ENCODE results near the gene DUSP3. TPM values are rescaled to one million over a fixed set of nuclear protein-coding genes. Genes with fewer than 3 reads are reported as not detected.
A peak's percentile ranks its signal among the peaks of the same experiment; 100 is the strongest.

The DUSP3 gene
- total and polyA plus RNA-seq, 7 donors = 90.1 to 253 (median 208) TPM

DNA sequence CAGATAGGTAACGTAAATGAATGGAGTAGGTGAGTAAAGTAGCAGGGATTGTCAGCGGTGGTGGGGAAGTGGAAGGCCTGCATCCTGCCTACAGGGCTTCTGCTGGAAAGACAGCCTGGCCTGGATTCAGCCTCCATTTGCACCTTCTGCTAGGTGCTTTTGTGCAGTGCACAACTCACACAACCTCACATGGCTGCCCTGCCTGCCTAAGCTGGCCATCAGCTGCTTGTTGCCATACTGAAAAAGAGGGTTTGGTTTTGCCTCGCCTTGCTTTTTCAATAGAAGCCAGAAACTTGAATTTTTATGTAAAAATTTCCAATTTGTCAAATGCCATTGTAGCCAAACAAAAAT is 56.5 kb downstream of the DUSP3 start:
- Histone ChIP-seq H3K36me3 (ENCODE audit: insufficient read depth in 1 of 2, low read depth in 1 of 2) (no peaks in the 10 kb centered on the region), H3K4me1 (peaks cover 6% of the 10 kb centered on the region), H3K27ac (no peak overlapping the region), H3K9me3 (no peaks in the 10 kb centered on the region), H3K27me3 (ENCODE audit: insufficient read depth in 3 of 3, low read length in 2 of 3) (peaks cover 0 to 8% (median 0%) of the 10 kb centered on the region in 3 donors), H3K4me3 (no peak overlapping the region)
- no peak for ATAC-seq
- DNase-seq = no peak
- WGBS, 3 donors = 96 to 99% (median 96%) methylated on average over 3 of the region's 3 CpGs
- intact Hi-C loops (cut with DNase I) = no loop called here
- TF ChIP-seq, protein P1, sequence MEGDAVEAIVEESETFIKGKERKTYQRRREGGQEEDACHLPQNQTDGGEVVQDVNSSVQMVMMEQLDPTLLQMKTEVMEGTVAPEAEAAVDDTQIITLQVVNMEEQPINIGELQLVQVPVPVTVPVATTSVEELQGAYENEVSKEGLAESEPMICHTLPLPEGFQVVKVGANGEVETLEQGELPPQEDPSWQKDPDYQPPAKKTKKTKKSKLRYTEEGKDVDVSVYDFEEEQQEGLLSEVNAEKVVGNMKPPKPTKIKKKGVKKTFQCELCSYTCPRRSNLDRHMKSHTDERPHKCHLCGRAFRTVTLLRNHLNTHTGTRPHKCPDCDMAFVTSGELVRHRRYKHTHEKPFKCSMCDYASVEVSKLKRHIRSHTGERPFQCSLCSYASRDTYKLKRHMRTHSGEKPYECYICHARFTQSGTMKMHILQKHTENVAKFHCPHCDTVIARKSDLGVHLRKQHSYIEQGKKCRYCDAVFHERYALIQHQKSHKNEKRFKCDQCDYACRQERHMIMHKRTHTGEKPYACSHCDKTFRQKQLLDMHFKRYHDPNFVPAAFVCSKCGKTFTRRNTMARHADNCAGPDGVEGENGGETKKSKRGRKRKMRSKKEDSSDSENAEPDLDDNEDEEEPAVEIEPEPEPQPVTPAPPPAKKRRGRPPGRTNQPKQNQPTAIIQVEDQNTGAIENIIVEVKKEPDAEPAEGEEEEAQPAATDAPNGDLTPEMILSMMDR (IDR thresholded peaks at IDR 0.05) = no peak

DNA sequence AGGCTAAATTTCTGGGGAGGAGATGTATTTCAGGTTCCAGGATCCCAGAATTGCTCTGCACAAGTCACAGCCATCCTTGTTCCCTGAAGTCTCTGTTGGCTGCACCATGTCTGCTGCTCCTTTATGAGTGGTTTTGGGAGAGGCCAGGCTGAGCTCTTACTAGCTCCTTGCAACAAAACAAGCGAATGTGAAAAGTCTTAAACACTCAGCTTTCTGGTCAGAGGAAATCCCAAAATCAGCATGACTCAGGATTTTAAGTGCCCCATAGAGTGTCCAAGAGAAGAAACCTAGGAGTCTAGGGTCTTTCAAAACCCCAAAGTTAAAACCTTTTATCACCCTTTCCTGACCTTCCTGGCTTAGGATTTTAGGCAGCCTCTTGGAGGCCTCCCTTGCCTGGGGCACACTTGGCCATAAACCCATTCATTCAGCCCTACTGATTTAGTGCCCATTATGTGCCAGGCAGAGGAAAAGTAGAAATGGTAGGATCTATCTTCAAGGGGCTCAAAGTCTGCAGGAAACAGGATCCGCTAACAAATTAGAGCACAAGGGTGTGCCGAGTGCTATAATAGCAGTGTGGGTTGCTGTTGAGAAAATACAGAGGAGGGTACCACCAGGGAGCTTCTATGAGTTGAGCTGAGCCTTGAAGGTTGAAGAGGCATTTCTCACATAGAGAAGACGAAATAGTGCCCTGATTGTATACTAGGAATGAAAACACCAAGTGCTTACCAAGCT is 57.1 kb downstream of the DUSP3 start:
- intact Hi-C loops (cut with DNase I) = no loop called here
- H3K4me1 ChIP-seq = peaks cover 6% of the 10 kb centered on the region
- ATAC-seq = no peak
- H3K4me3 ChIP-seq = no peak overlapping the region
- DNase-seq = no peak
- no peaks in the 10 kb centered on the region for H3K9me3 ChIP-seq
- H3K27ac ChIP-seq = no peak overlapping the region
- TF ChIP-seq, protein P1 (IDR thresholded peaks at IDR 0.05) = no peak
- WGBS, 3 donors = 94 to 95% (median 94%) methylated on average over 4 of the region's 4 CpGs
- H3K27me3 ChIP-seq (ENCODE audit: insufficient read depth in 3 of 3, low read length in 2 of 3) = peaks cover 0 to 8% (median 0%) of the 10 kb centered on the region in 3 donors
- no peaks in the 10 kb centered on the region for H3K36me3 ChIP-seq (ENCODE audit: insufficient read depth in 1 of 2, low read depth in 1 of 2)

DNA sequence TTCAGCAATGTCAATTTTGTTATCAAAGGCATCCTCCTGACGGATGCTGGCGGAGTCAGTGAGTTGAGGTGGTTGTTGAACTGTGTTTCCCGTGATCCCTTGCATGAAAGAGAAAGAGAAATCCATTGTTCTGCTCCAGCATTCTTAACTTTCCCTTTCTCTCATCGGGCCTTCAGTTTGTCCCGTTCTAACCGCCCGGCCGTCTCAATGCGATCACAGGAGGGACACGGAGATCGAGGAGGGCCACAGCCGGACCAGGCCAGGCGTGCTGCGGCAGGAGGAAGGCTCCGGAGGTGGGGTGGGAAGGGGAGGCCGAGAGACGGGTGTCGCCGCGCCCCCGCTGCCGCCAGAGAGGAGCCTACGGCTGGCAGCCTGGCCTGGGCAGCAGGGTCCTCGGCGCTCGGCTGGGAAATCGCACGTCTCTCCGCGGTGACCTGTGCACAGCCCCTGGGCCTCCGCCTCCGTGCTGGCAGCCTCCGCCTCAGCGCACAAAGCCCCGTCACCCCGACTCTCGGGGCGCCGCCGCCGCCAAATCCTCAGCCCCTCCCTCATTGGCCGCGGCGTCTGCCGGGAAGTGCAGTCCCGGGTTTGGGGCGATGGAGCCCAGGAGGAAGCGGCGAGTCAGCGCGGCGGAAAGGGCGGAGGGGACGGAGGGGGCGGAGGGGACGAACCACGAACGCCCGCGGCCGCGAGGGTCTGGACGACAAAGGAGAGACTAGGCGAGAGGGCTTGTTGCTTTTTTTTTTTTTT is 58.3 kb downstream of the DUSP3 start:
- Histone ChIP-seq H3K9me3 (no peaks in the 10 kb centered on the region), H3K4me1 (peaks cover 6% of the 10 kb centered on the region), H3K4me3 (peak overlapping the region; percentile 78), H3K27ac (peak overlapping the region; percentile 77), H3K27me3 (ENCODE audit: insufficient read depth in 3 of 3, low read length in 2 of 3) (peaks cover 0 to 16% (median 0%) of the 10 kb centered on the region in 3 donors), H3K36me3 (ENCODE audit: insufficient read depth in 1 of 2, low read depth in 1 of 2) (no peaks in the 10 kb centered on the region)
- peak; percentile 83 to 84 for DNase-seq
- 1 to 2% (median 1%) methylated on average over 57 to 64 of the region's 64 CpGs for WGBS, 3 donors
- TF ChIP-seq, protein P1 (IDR thresholded peaks at IDR 0.05) = no peak
- ATAC-seq = peak; percentile 57 to 93 (median 80)
- intact Hi-C loops (cut with DNase I) = no loop called here

DNA sequence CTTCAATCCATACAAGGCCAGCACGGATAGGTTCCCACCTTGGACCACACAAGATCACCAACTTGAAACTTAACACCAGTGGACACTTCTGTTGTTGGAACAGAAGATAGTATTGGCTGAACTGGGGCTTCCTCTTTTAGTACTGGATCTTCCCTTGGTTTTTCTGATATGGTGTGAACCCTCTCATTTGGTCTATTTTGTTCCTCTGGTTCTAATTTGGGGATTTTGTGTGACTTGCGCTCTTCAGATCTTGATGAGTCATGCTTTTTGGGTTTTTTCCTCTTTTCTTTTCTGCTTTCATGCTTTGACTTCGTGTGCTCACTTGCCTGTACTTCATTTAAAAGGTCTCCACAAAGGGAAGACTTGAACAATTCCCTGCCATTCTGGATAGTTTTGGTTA is 59.2 kb downstream of the DUSP3 start:
- Histone ChIP-seq H3K9me3 (no peaks in the 10 kb centered on the region), H3K4me1 (peaks cover 6% of the 10 kb centered on the region), H3K27ac (no peak overlapping the region), H3K36me3 (ENCODE audit: insufficient read depth in 1 of 2, low read depth in 1 of 2) (no peaks in the 10 kb centered on the region), H3K27me3 (ENCODE audit: insufficient read depth in 3 of 3, low read length in 2 of 3) (peaks cover 0 to 16% (median 0%) of the 10 kb centered on the region in 3 donors), H3K4me3 (no peak overlapping the region)
- intact Hi-C loops (cut with DNase I) = no loop called here
- DNase-seq (no peak), ATAC-seq (no peak)
- TF ChIP-seq, protein P1 (IDR thresholded peaks at IDR 0.05) = no peak
- WGBS, 3 donors = 58 to 79% (median 64%) methylated on average over 3 of the region's 3 CpGs
